NB4 (cell line): Measurements from ENCODE around the gene WTIP.

Source experiments
- DNase-seq: peaks from one replicate; pipeline ENCODE4 v3.0.0; 2010; ENCODE audit warnings: low read depth
- H3K4me3 ChIP-seq: one replicate; pipeline ENCODE4 v1.5.1; 2011; ENCODE audit warnings: mild to moderate bottlenecking, low read depth, low read length, moderate library complexity
- CTCF ChIP-seq: IDR thresholded peaks from one replicate; pipeline ENCODE4 v1.5.1; 2012; ENCODE audit warnings: low read depth, low read length
- MAX ChIP-seq: IDR thresholded peaks from 2 replicates; pipeline ENCODE4 v1.6.1; 2011; ENCODE audit warnings: low read depth, low read length
- MYC ChIP-seq: IDR thresholded peaks from 2 replicates; pipeline ENCODE4 v1.6.1; 2011; ENCODE audit warnings: low read depth, low read length
- POLR2A ChIP-seq: IDR thresholded peaks from 2 replicates; pipeline ENCODE4 v1.6.1; 2011; ENCODE audit warnings: mild to moderate bottlenecking; ENCODE audit not compliant: insufficient read length; ENCODE audit errors: extremely low read depth

Gene WTIP

DNA sequence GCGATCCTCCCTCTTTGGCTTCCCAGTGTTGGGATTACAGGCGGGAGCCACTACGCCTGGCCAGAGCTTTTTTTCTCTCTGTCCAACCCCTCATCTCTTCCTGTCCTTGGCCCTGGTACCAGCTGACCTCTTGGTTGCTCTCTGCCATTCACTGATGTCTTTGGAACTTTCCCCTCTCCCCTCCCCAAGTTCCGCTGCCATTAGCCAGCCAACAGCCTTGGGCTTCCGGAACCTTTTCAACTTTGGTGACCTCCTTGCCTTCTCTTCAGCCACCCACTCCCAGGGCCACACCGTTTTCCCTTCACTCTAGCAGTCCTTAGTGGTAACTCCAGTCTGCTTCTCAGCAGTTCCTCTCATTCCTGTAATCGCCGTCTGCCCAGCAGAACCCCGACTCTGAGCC lies 4.3 kb downstream of the WTIP start:
- H3K4me3 ChIP-seq: no peak overlapping the region
- no peak for DNase-seq
- no peak for TF ChIP-seq POLR2A
- TF ChIP-seq MAX: no peak
- no peak for TF ChIP-seq MYC
- TF ChIP-seq CTCF: no peak

GRCh38 chr19:34487651-34488051 lies 6.1 kb downstream of the WTIP start:
- DNase-seq: no peak
- TF ChIP-seq MYC: no peak
- TF ChIP-seq CTCF: no peak
- TF ChIP-seq MAX: no peak
- no peak for TF ChIP-seq POLR2A
- no peak overlapping the region for H3K4me3 ChIP-seq

DNA sequence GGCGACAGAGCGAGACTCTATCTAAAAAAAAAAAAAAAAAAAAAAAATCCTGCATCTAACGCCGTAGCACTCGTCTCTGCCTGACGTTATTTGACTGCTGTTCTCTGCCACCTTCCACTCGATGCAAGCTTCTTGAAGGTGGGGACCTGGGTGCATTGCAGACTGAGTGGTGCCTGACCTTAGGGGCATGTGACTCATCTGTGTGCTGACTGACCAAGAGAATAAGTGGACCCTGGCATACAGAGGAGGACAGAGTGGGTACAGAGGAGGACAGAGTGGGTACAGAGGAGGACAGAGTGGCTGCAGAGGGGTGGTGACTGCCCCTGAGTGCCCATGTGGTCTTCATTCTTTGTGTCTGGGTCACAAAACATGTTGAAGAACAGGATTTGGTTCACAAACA lies 7.6 kb downstream of the WTIP start:
- H3K4me3 ChIP-seq: no peak overlapping the region
- DNase-seq: no peak
- TF ChIP-seq CTCF: no peak
- no peak for TF ChIP-seq POLR2A
- no peak for TF ChIP-seq MYC

DNA sequence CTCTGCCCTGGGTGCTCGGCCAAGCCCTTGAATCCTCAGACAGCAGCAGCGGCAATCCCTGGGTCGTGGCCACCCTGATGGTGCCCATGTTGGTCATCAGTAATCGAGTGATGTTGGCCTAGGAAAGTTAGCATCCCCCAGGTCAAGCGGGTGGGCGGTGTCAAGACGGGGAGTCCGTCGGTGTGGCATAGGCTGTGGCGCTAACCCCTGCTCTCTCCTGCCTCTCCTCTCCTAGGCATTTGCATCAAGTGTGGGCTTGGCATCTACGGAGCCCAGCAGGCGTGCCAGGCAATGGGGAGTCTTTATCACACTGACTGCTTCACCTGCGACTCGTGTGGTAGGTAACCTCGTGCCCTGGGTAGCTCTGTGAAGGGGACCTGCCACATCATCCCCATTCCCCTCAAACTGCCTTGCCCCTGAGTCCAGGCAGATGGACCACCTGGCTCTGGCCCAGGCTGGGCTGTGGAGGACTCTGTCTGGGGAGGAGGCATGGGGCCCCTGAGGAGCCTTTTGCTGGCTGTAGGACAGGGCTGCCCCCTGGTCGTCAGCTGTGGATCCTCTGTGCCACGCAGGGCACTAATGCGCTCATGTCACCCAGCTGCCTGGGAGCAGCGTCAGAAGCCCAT lies 8.7 kb downstream of the WTIP start:
- H3K4me3 ChIP-seq: no peak overlapping the region
- TF ChIP-seq MAX (no peak), CTCF (no peak), POLR2A (no peak), MYC (no peak)
- DNase-seq: no peak

- no peak overlapping the region for H3K4me3 ChIP-seq
- TF ChIP-seq MAX: no peak
- TF ChIP-seq MYC: no peak
- TF ChIP-seq CTCF: no peak
- TF ChIP-seq POLR2A: no peak
- no peak for DNase-seq
Measured at GRCh38 chr19:34493038-34493648, 11.6 kb downstream of the WTIP start.

GRCh38 chr19:34493649-34494044 lies 12.1 kb downstream of the WTIP start:
- H3K4me3 ChIP-seq: no peak overlapping the region
- no peak for DNase-seq
- TF ChIP-seq POLR2A: no peak
